BLaER1 (cell line): ENCODE results near the gene COMMD2.

Experiments
- H3K27ac ChIP-seq: shearing (Covaris generic); formaldehyde crosslinking; 2 replicates; pipeline ENCODE4 v1.8.1; 2022
- H3K27me3 ChIP-seq: shearing (Covaris generic); formaldehyde crosslinking; 2 replicates; pipeline ENCODE4 v1.8.1; 2022
- H3K36me3 ChIP-seq: shearing (Covaris generic); formaldehyde crosslinking; 2 replicates; pipeline ENCODE4 v1.8.1; 2022
- H3K4me1 ChIP-seq: shearing (Covaris generic); formaldehyde crosslinking; 2 replicates; pipeline ENCODE4 v1.8.1; 2022
- H3K4me2 ChIP-seq: shearing (Covaris generic); formaldehyde crosslinking; 2 replicates; pipeline ENCODE4 v1.8.1; 2022
- H3K4me3 ChIP-seq: shearing (Covaris generic); formaldehyde crosslinking; 2 replicates; pipeline ENCODE4 v1.8.1; 2022
- H3K9ac ChIP-seq: shearing (Covaris generic); formaldehyde crosslinking; 2 replicates; pipeline ENCODE4 v1.8.1; 2022
- H3K9me3 ChIP-seq: shearing (Covaris generic); formaldehyde crosslinking; 2 replicates; pipeline ENCODE4 v1.8.1; 2022
- H4K20me1 ChIP-seq: shearing (Covaris generic); formaldehyde crosslinking; 2 replicates; pipeline ENCODE4 v1.8.1; 2022
- Cebpa-rat ChIP-seq: shearing (Covaris generic); IDR thresholded peaks from 2 replicates; pipeline ENCODE4 v1.8.1; 2022

Gene COMMD2

DNA sequence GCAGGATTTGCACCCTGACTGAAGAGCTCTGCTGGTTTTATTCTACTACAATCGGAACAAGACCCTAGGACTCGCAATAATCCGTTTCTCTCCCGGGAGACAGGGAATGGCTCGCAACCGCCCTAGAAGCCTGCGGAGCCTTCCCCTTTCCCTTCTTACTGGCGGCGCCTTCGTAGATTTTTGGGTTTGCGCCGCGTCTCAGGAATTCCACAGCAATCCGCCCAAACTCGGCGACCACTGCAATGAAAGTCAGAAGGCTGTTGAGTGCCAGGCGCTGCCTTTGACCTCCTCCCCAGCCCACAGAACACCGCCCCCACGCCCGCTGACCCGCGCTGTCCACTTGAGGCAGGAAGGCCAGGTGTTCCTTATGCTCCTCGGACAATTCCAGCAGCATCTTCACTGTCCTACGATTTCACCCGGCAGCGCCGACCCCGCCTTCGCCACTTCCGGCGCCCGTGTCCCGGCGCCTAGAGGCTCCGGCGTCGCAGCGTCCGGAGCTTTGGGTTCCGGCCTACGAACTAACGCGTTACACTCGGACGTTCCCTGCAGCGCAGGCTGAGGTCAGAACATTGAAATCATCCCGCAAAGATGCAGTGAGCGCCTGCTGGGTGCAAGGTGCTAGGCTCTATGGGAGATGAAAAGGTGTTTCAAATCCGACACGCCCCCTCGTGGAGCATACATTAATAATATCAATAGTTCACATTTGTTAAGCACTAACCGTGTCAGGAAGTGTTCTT lies at the start of gene COMMD2:
TSS of gene COMMD2 (minus strand) at position 439 of the 737 bp plus-strand sequence. CDS start at position 394, 45 bp downstream.
- Histone ChIP-seq H4K20me1 (no peaks in the 10 kb centered on the region), H3K27me3 (no peaks in the 10 kb centered on the region), H3K27ac (peak within 1 kb of the TSS; percentile 74), H3K9me3 (no peaks in the 10 kb centered on the region), H3K36me3 (peaks cover 29% of the 10 kb centered on the region), H3K4me1 (peaks cover 23% of the 10 kb centered on the region), H3K9ac (peak within 1 kb of the TSS; percentile 78), H3K4me2 (peak within 1 kb of the TSS; percentile 81), H3K4me3 (peak within 1 kb of the TSS; percentile 93)
- no peak for TF ChIP-seq Cebpa-rat

DNA sequence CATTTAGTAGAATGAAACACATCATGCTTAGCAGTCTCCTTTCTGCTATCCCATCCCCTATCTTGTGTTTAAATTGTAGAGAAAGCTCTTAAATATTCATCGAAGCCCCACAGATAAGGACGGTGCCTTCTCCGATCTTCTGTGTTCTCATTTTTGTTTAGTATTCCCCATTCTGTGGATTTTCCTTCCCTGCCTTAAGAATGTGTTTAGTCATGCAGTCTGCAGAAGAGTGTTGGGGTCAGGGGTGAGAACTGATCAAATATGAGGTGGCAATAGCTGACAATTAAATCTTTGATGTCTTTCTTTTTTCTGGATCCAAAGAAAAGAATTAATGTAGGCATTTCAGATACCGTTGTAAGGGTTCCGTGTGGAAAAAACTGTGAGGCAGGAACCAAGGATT lies 49.4 kb upstream of the COMMD2 start:
- H3K27me3 ChIP-seq, result no peaks in the 10 kb centered on the region
- no peaks in the 10 kb centered on the region for H3K9me3 ChIP-seq
- no peak overlapping the region for H3K4me2 ChIP-seq
- H3K36me3 ChIP-seq, result no peaks in the 10 kb centered on the region
- no peak overlapping the region for H3K27ac ChIP-seq
- no peaks in the 10 kb centered on the region for H4K20me1 ChIP-seq
- H3K4me3 ChIP-seq, result no peak overlapping the region
- TF ChIP-seq Cebpa-rat, result no peak
- H3K9ac ChIP-seq, result no peak overlapping the region
- peaks cover 8% of the 10 kb centered on the region for H3K4me1 ChIP-seq

DNA sequence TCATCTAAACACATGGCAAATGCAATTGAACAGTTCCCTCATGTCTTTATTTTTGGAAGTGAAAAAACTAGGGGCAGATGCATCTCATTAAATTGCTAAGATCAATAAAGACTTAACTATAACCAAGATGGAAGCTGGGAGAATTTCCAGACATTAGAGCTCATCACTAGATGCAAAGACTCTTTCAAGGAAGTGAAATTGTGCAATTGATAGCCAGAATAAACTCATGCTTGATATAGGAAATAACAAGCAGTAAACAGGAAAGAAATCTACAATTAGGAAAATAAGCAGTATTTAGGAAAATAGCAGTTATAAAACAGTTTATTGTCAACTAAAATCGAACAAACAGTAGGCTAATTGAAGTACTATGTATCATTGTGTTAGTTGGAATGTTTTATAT lies 48.9 kb upstream of the COMMD2 start:
- Histone ChIP-seq H3K27me3 (no peaks in the 10 kb centered on the region), H3K9me3 (no peaks in the 10 kb centered on the region), H3K4me3 (no peak overlapping the region), H3K27ac (no peak overlapping the region), H3K36me3 (no peaks in the 10 kb centered on the region), H3K9ac (no peak overlapping the region), H3K4me1 (peaks cover 3% of the 10 kb centered on the region), H3K4me2 (no peak overlapping the region), H4K20me1 (no peaks in the 10 kb centered on the region)
- TF ChIP-seq Cebpa-rat, result no peak

DNA sequence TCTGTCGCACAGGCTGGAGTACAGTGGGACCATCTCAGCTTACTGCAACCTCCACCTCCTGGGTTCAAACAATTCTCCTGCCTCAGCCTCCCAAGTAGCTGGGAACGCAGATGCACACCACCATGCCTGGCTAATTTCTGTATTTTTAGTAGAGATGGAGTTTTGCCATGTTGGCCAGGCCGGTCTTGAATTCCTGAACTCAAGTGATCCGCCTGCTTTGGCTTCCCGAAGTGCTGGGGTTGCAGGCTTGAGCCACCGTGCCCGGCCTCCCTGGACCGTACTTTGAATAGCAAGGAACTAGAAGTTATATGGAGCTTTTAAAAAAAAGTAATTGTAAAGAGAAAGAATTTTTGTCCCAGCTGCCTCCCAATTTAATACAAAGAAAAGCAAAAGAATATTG lies 48.4 kb upstream of the COMMD2 start:
- no peak overlapping the region for H3K27ac ChIP-seq
- H3K4me2 ChIP-seq, result no peak overlapping the region
- H3K4me3 ChIP-seq, result no peak overlapping the region
- H3K9ac ChIP-seq, result no peak overlapping the region
- no peaks in the 10 kb centered on the region for H3K27me3 ChIP-seq
- no peaks in the 10 kb centered on the region for H3K36me3 ChIP-seq
- no peak for TF ChIP-seq Cebpa-rat
- no peaks in the 10 kb centered on the region for H3K9me3 ChIP-seq
- H3K4me1 ChIP-seq, result no peaks in the 10 kb centered on the region
- no peaks in the 10 kb centered on the region for H4K20me1 ChIP-seq

DNA sequence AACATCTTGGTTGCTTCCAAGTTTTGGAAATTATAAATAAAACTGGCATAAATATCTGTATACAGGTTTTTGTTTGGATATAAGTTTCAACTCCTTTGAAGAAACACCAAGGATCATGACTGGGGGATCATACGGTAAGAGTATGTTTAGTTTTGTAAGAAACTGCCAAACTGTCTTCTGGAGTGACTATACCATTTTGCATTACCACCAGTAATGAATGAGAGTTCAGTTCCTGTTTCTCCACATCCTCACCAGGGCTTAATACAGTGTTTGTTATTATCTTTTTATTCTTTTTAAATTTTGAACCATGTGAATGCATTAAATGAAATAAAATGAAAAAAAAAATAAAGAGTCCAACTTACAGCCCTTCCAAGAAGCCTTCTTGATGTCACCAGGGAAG lies 43.7 kb upstream of the COMMD2 start:
- no peak for TF ChIP-seq Cebpa-rat

DNA sequence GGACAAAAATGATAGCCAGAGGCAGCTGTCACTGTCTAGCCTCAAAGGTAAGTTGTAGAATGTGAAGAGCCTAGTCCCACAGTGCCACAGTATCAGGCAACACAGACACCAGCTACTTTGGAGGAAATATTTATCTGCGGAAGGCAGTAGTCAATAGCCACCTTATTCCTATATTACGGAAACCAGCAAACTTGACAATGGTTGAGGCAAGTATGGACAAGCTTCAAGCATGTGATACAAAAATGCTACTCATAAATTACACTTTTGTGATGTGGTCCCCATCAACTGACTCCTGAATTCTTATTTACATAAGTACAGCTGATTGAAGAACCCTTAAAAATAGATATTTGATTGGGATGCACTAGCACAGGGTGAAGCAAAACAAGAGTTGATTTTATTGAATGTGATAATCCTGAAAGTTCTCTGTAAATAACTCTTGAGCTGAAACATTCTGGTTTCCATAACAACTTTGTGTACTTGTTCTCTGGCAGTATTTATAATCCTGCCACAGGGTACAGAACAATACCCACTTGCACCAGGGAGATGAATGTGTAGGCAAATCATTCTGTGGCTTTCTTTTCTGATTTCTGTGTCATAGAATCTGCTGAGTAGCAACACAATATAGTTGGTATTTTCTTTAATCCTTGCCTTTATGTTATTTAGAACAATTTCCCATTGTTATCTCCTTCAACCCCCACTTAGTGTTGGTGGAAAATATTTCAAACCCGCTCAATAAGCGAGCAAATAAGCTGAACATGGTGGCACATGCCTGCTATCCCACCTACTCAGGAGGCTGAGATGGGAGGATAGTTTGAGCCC lies 40.4 kb upstream of the COMMD2 start, which contains the start of gene ANKUB1:
TSS of gene ANKUB1 (minus strand) at position 103 of the 819 bp plus-strand sequence. CDS start 188 bp downstream, outside the sequence.
- no peak within 1 kb of the TSS for H3K4me3 ChIP-seq

More for the DNA sequence above, 43.7 kb upstream of the COMMD2 start:
- Histone ChIP-seq H3K36me3 (no peaks in the 10 kb centered on the region), H3K27me3 (no peaks in the 10 kb centered on the region), H3K27ac (no peak overlapping the region), H3K9ac (no peak overlapping the region), H3K9me3 (no peaks in the 10 kb centered on the region), H3K4me1 (no peaks in the 10 kb centered on the region), H3K4me3 (no peak overlapping the region), H4K20me1 (no peaks in the 10 kb centered on the region), H3K4me2 (no peak overlapping the region)

DNA sequence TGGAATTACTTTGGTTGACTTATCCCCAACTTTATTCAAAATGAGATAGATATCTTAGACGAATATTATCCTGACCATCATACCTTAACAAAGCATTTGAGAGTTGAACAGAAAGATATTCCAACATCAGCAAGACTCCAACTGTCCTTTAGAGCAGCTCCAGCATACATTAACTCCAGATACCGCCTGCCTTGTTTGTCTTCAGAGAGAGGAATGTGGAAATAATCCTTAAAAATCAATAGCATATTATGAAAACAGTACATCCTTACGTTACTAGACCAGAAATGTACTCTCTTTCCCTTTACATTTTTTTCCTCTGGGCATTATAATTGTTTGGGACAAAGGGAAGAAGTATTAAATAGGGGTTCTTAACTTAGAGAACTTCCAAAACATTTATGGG lies 38.4 kb upstream of the COMMD2 start:
- H3K4me2 ChIP-seq, result no peak overlapping the region
- H3K27ac ChIP-seq, result no peak overlapping the region

More for the DNA sequence above, 40.4 kb upstream of the COMMD2 start, which contains the start of gene ANKUB1:
- Histone ChIP-seq H4K20me1 (no peaks in the 10 kb centered on the region), H3K4me2 (no peak within 1 kb of the TSS), H3K9me3 (no peaks in the 10 kb centered on the region), H3K9ac (no peak within 1 kb of the TSS), H3K27ac (no peak within 1 kb of the TSS), H3K27me3 (no peaks in the 10 kb centered on the region), H3K36me3 (no peaks in the 10 kb centered on the region), H3K4me1 (no peaks in the 10 kb centered on the region)
- no peak for TF ChIP-seq Cebpa-rat

DNA sequence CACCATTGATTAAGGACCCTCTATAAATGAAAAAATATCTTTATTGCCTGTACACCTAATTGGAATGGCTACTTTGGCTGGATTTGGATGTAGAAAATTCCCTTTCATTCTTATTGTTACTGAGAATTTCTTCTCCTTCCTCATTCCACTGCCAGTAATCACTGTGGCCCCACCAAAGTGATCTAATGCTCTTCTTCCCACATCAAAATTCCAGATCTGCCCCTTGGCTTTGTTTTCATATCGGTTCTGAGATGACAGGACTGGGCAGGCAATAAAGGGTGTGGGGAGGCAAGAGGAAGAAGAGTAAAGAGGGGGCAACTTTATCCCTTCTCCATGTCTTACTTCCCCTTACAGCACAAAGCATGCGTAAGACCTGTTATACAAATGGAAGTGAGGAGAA lies 38.0 kb upstream of the COMMD2 start:
- H4K20me1 ChIP-seq, result no peaks in the 10 kb centered on the region
- no peak overlapping the region for H3K4me2 ChIP-seq
- H3K36me3 ChIP-seq, result no peaks in the 10 kb centered on the region
- no peaks in the 10 kb centered on the region for H3K27me3 ChIP-seq
- H3K4me1 ChIP-seq, result no peaks in the 10 kb centered on the region
- no peak overlapping the region for H3K27ac ChIP-seq
- H3K4me3 ChIP-seq, result no peak overlapping the region
- H3K9me3 ChIP-seq, result no peaks in the 10 kb centered on the region
- no peak for TF ChIP-seq Cebpa-rat
- H3K9ac ChIP-seq, result no peak overlapping the region

More for the DNA sequence above, 38.4 kb upstream of the COMMD2 start:
- no peak overlapping the region for H3K9ac ChIP-seq
- no peaks in the 10 kb centered on the region for H4K20me1 ChIP-seq
- H3K4me3 ChIP-seq, result no peak overlapping the region
- no peaks in the 10 kb centered on the region for H3K27me3 ChIP-seq
- H3K4me1 ChIP-seq, result no peaks in the 10 kb centered on the region
- no peak for TF ChIP-seq Cebpa-rat
- no peaks in the 10 kb centered on the region for H3K9me3 ChIP-seq
- no peaks in the 10 kb centered on the region for H3K36me3 ChIP-seq

DNA sequence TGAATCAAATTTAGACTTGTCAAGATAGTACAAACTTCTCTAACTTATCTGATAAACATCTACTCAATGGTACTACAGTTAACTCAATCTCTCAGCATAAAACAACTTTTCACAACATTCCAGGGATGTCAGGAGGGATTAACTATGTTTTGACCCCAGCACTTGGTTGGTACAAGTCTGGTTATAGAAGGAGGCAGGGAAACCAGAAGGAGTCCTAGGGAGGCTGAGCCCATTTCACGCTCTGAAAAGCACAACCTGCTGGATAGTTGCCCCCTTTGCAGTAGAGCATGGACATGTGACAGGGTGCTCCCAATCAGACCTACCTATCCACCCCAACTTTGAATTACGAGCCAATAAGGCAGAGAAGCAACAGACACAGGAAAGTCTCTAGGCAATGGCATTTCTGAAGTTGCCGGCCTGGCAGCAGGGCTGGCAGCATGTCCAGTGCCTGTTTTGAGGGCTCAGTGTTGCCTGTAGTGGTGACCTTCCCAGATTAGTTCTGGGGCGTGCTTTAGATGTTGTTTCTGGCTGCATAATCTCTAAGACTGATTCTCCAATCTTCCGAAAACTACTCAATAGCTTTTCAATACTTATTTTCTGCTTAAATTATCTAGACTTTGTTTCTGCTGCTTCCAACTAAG lies 31.9 kb upstream of the COMMD2 start:
- Histone ChIP-seq H4K20me1 (no peaks in the 10 kb centered on the region), H3K9me3 (no peaks in the 10 kb centered on the region), H3K36me3 (no peaks in the 10 kb centered on the region), H3K27me3 (no peaks in the 10 kb centered on the region), H3K4me3 (no peak overlapping the region), H3K27ac (no peak overlapping the region), H3K4me2 (no peak overlapping the region), H3K4me1 (peaks cover 7% of the 10 kb centered on the region; the same call in 1 of the 2 replicates), H3K9ac (no peak overlapping the region)
- TF ChIP-seq Cebpa-rat, result no peak
